HTR-8/SVneo (cell line): ENCODE results near the gene CDC42BPG.

Experiments used
- DNase-seq: peaks from one replicate; pipeline ENCODE4 v3.0.0; 2011; ENCODE audit warnings: low spot score, mixed read lengths; ENCODE audit not compliant: insufficient read length
- FAIRE-seq: peaks from 2 replicates; lab custom pipeline; 2011; peaks lifted over from hg19 to GRCh38; lab: Jason Lieb, UNC

The CDC42BPG gene

DNA sequence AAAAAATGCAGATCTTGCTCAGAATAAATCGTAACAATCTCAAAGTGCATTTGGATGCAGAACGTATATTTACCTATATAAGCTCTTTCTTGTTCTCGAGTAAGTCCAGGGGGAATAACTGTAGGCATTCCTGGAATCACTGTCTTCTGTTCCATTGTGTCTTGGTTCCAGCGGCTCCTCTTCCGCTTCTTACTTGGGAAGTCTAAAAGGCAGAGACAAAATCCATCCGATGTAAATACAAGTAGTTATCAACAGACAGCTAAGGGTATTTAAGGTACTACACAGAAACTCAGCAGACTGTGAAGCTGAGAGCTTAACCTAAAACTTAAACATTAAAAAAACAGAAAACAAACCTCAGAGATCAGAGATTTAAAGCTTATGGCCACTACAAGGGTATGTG lies 68.0 kb downstream of the CDC42BPG start:
- DNase-seq (no peak), FAIRE-seq (no peak)

DNA sequence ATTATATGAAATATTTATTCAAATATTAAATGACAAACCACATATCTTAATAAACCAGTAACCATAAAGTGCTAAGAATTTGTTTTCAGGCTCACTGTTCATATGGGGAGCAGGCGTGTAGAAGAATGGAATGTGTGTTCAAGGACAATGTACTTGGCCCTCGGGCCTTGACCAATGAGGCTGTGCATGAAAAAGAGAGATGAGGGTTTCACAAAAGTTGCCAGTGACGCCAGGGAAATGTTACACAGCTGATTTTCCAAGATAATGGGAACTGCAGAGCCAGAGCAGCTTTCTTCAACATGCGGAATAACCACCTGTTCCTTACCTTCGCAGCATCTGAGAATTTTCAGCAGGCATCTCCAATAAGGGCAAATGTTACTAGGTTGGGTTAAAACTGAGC lies 70.3 kb downstream of the CDC42BPG start:
- no peak for DNase-seq
- FAIRE-seq, result no peak
